GM18951 (cell line): ENCODE results near the gene DNAH8.

Experiments
- POLR2A ChIP-seq: IDR thresholded peaks from 4 replicates; pipeline ENCODE4 v1.6.1; 2011; ENCODE audit warnings: mild to moderate bottlenecking; ENCODE audit not compliant: insufficient read length, insufficient read depth; ENCODE audit errors: extremely low read depth
- in situ Hi-C: fragments of 300-500 bp; cut with MboI; formaldehyde crosslinking; loops from one replicate; pipeline ENCODE4 v1.12.0; 2022; ENCODE audit warnings: low sequenced_read_pairs, mixed read lengths, inconsistent platforms; ENCODE audit not compliant: unreplicated experiment

DNAH8 gene

GRCh38 chr6:38801305-38801704, 86.2 kb downstream of the DNAH8 start:
- TF ChIP-seq POLR2A = no peak
- in situ Hi-C loops = no loop called here

- in situ Hi-C loops = no loop called here
- TF ChIP-seq POLR2A = no peak
Observed at GRCh38 chr6:38802497-38802896, 87.4 kb downstream of the DNAH8 start.

GRCh38 chr6:38803129-38803528, 88.0 kb downstream of the DNAH8 start:
- in situ Hi-C loops = no loop called here
- no peak for TF ChIP-seq POLR2A

GRCh38 chr6:38804358-38804757, 89.2 kb downstream of the DNAH8 start:
- TF ChIP-seq POLR2A = no peak
- in situ Hi-C loops = no loop called here

GRCh38 chr6:38805127-38805655, 90.1 kb downstream of the DNAH8 start:
- TF ChIP-seq POLR2A = no peak
- in situ Hi-C loops = no loop called here

GRCh38 chr6:38805692-38806091, 90.6 kb downstream of the DNAH8 start:
- no peak for TF ChIP-seq POLR2A
- in situ Hi-C loops = no loop called here

- no peak for TF ChIP-seq POLR2A
- in situ Hi-C loops = no loop called here
Observed at GRCh38 chr6:38806271-38806670, 91.2 kb downstream of the DNAH8 start.

- no peak for TF ChIP-seq POLR2A
- in situ Hi-C loops = no loop called here
Observed at GRCh38 chr6:38806833-38807232, 91.7 kb downstream of the DNAH8 start.

- in situ Hi-C loops = no loop called here
- TF ChIP-seq POLR2A = no peak
Observed at GRCh38 chr6:38808039-38808438, 92.9 kb downstream of the DNAH8 start.

- in situ Hi-C loops = no loop called here
- no peak for TF ChIP-seq POLR2A
Observed at GRCh38 chr6:38813041-38813823, 98.1 kb downstream of the DNAH8 start.

- in situ Hi-C loops = no loop called here
- TF ChIP-seq POLR2A = no peak
Observed at GRCh38 chr6:38814761-38815160, 99.7 kb downstream of the DNAH8 start.

GRCh38 chr6:38815250-38815649, 100.1 kb downstream of the DNAH8 start:
- in situ Hi-C loops = no loop called here
- no peak for TF ChIP-seq POLR2A

- no peak for TF ChIP-seq POLR2A
- in situ Hi-C loops = no loop called here
Observed at GRCh38 chr6:38818691-38819090, 103.6 kb downstream of the DNAH8 start.

- TF ChIP-seq POLR2A = no peak
- in situ Hi-C loops = no loop called here
Observed at GRCh38 chr6:38822963-38823362, 107.9 kb downstream of the DNAH8 start.
